HepG2 (cell line): ENCODE measurements around the gene SLC34A3. TPM values are rescaled to one million over a fixed set of nuclear protein-coding genes. Genes with fewer than 3 reads are reported as not detected.

Source experiments
- ATAC-seq: fragments of 200-7000 bp; cut with Tn5 transposase; 3 replicates; pipeline ENCODE4 v1.9.1; 2020; ENCODE audit warnings: mild to moderate bottlenecking, moderate library complexity
- BruUV-seq: library from RNA; stranded (reverse); fragments of 400-500 nt; replicated peaks from 2 replicates; lab custom pipeline; 2021; lab: Mats Ljungman, UMichigan
- CTCF ChIA-PET: fragments of 300-600 bp; formaldehyde crosslinking; extraction: SDS; loops from one replicate; lab custom pipeline; 2021; ENCODE audit warnings: low total read pairs, inconsistent platforms, low intra/inter-chr PET ratio; lab: Yijun Ruan, JAX
- POLR2A ChIA-PET: fragments of 350-600 bp; sonication (Branson Sonifier 250); formaldehyde crosslinking; loops from one replicate; lab custom pipeline; 2020; ENCODE audit warnings: antibody characterized with exemption, inconsistent platforms; lab: Yijun Ruan, JAX
- DNase-seq: peaks from one replicate; pipeline ENCODE4 v3.0.0-alpha.2; 2015; ENCODE audit warnings: low spot score
- FAIRE-seq: peaks from 3 replicates; lab custom pipeline; 2011; peaks lifted over from hg19 to GRCh38; lab: Jason Lieb, UNC
- H2AFZ ChIP-seq: one replicate; pipeline ENCODE4 v1.6.1; 2011; ENCODE audit warnings: low read length, inconsistent platforms
- H3K27ac ChIP-seq: fragments of 300-600 bp; 3 replicates; pipeline ENCODE4 v1.8.0; 2011; ENCODE audit warnings: mixed run types, mild to moderate bottlenecking, mixed read lengths, low read length, inconsistent platforms; ENCODE audit not compliant: insufficient read depth; ENCODE audit errors: extremely low read length
- H3K27me3 ChIP-seq, 2 experiments: fragments of 200-600 bp in 1 of 2; 2 replicates in 1 of 2; 3 replicates in 1 of 2; pipeline versions ENCODE4 v1.6.0 to v1.8.0; 2011; ENCODE audit warnings: low read length in 2 of 2, mild to moderate bottlenecking in 2 of 2, moderate library complexity in 2 of 2, inconsistent platforms in 1 of 2; ENCODE audit not compliant: insufficient read depth in 2 of 2, control insufficient read depth in 1 of 2
- H3K36me3 ChIP-seq, 2 experiments: fragments of 200-600 bp in 1 of 2; replicated peaks in 1 of 2; 2 replicates in 1 of 2; 3 replicates in 1 of 2; pipeline versions ENCODE4 v1.5.1 to v1.8.0; 2011; ENCODE audit warnings: low read length in 2 of 2, inconsistent platforms in 1 of 2; ENCODE audit not compliant: insufficient read depth in 2 of 2, control insufficient read depth in 1 of 2
- H3K4me1 ChIP-seq: 2 replicates; pipeline ENCODE4 v1.5.1; 2012; ENCODE audit warnings: low read length, inconsistent platforms; ENCODE audit not compliant: insufficient read depth
- H3K4me2 ChIP-seq: 2 replicates; pipeline ENCODE4 v1.6.0; 2011; ENCODE audit warnings: low read depth, low read length, inconsistent platforms
- H3K4me3 ChIP-seq, 3 experiments: fragments of 200-600 bp in 1 of 3; sonication (generic), shearing (Covaris generic) in 1 of 3; replicated peaks in 1 of 3; 2 replicates each; pipeline ENCODE4 v1.5.1; 2011 to 2016; ENCODE audit warnings: low read length in 3 of 3, inconsistent platforms in 2 of 3, low read depth in 2 of 3, mild to moderate bottlenecking in 2 of 3, control low read depth in 1 of 3, mixed read lengths in 1 of 3; ENCODE audit not compliant: insufficient read depth in 1 of 3
- H3K79me2 ChIP-seq: one replicate; pipeline ENCODE4 v1.6.1; 2011; ENCODE audit warnings: low read length, inconsistent platforms; ENCODE audit not compliant: insufficient read depth
- H3K9ac ChIP-seq: 2 replicates; pipeline ENCODE4 v1.6.0; 2011; ENCODE audit warnings: mild to moderate bottlenecking, low read depth, low read length, inconsistent platforms; ENCODE audit not compliant: insufficient read depth
- H3K9me3 ChIP-seq: 2 replicates; pipeline ENCODE4 v1.5.1; 2012; ENCODE audit warnings: mild to moderate bottlenecking, low read length
- H4K20me1 ChIP-seq: 2 replicates; pipeline ENCODE4 v1.6.0; 2011; ENCODE audit warnings: inconsistent platforms, mild to moderate bottlenecking, low read length, moderate library complexity; ENCODE audit not compliant: insufficient read depth
- FOXO1 ChIP-seq: sonication (generic); formaldehyde crosslinking; IDR thresholded peaks from 2 replicates; pipeline ENCODE4 v1.4.0; 2020; ENCODE audit warnings: missing genetic modification reagents
- KAT2B ChIP-seq: fragments of 150-350 bp; IDR thresholded peaks from 2 replicates; pipeline ENCODE4 v1.6.1; 2014; ENCODE audit warnings: low read depth, low read length, borderline replicate concordance
- ZNF24 ChIP-seq: fragments of 450-650 bp; IDR thresholded peaks from 2 replicates; pipeline ENCODE4 v1.6.1; 2017; ENCODE audit warnings: antibody characterized with exemption, mild to moderate bottlenecking
- ZNF468 ChIP-seq: sonication (generic); formaldehyde crosslinking; IDR thresholded peaks from 2 replicates; pipeline ENCODE4 v1.8.0; 2022; ENCODE audit warnings: mild to moderate bottlenecking, moderate library complexity, missing genetic modification reagents
- ZNF496 ChIP-seq: sonication (generic); formaldehyde crosslinking; IDR thresholded peaks from 2 replicates; pipeline ENCODE4 v1.8.1; 2023; ENCODE audit warnings: mild to moderate bottlenecking, moderate library complexity, missing genetic modification reagents; ENCODE audit not compliant: insufficient replicate concordance
- ZSCAN12 ChIP-seq: sonication (generic); formaldehyde crosslinking; IDR thresholded peaks from 2 replicates; pipeline ENCODE4 v1.9.0; 2021; ENCODE audit warnings: mild to moderate bottlenecking, missing genetic modification reagents
- WGBS: methylation state at CpG from one replicate; pipeline ENCODE4 v1.1.6; 2017; ENCODE audit warnings: low lambda C conversion rate; 5-methylcytosine and 5-hydroxymethylcytosine counted together
- in situ Hi-C: cut with HindIII; loops from 2 replicates; pipeline ENCODE4 v1.10.0; 2017; ENCODE audit warnings: low pct_unique_long_range_greater_than_20kb; ENCODE audit not compliant: extremely low pct_ligation_motif_present
- intact Hi-C: fragments of 100-400 bp; cut with micrococcal nuclease; formaldehyde crosslinking; loops from one replicate; pipeline ENCODE4 v1.10.0; 2022; ENCODE audit not compliant: unreplicated experiment
- polyA plus RNA-seq, 8 experiments: library from polyadenylated mRNA; depleted of rRNA in 3 of 8; stranded (reverse) in 7 of 8; unstranded in 1 of 8; fragments of >200 nt; fragmentation: Illumina TruSeq in 4 of 8; extraction: Trizol in 4 of 8; gene quantifications; 2 replicates each; pipeline versions ENCODE4 v1.2.1 to v1.2.3, GENCODE V29; 2011 to 2016; ENCODE audit warnings: low read depth in 4 of 8, missing spikeins in 1 of 8, mixed read lengths in 1 of 8; ENCODE audit not compliant: insufficient read depth in 1 of 8
- total RNA-seq, 5 experiments: library from RNA; depleted of rRNA; stranded (reverse); fragments of >200 nt; fragmentation: Illumina TruSeq; extraction: Trizol; gene quantifications; 2 replicates each; pipeline ENCODE4 v1.2.3, GENCODE V29; 2016; ENCODE audit warnings: low read depth in 1 of 5
- TF ChIP-seq, protein P1 (sequence below): sonication (generic); formaldehyde crosslinking; IDR thresholded peaks from 2 replicates; pipeline ENCODE4 v1.4.0; 2020; ENCODE audit warnings: missing genetic modification reagents

SLC34A3 gene
- total and polyA plus RNA-seq, 2 of the 13 experiments (the other 11 are each of a cell fraction or from before 2014, with no cell fraction given): 0.07 to 1.0 TPM

- no peak for ATAC-seq
- no peak for FAIRE-seq
- POLR2A ChIA-PET: interaction anchor here (0.6 to 13.4 kb wide), 8 partner anchors 13 to 134 kb away, joined by 3 to 225 read pairs (median 24); partner anchors contain the start of genes MAN1B1, NDOR1, TMEM203 and TPRN
- H3K79me2 ChIP-seq: peaks cover 3% of the 10 kb centered on the region
- no peak for DNase-seq
- no peaks in the 10 kb centered on the region for H3K9me3 ChIP-seq
- in situ Hi-C loops: no loop called here
- no peak for TF ChIP-seq ZSCAN12
- TF ChIP-seq, protein P1, sequence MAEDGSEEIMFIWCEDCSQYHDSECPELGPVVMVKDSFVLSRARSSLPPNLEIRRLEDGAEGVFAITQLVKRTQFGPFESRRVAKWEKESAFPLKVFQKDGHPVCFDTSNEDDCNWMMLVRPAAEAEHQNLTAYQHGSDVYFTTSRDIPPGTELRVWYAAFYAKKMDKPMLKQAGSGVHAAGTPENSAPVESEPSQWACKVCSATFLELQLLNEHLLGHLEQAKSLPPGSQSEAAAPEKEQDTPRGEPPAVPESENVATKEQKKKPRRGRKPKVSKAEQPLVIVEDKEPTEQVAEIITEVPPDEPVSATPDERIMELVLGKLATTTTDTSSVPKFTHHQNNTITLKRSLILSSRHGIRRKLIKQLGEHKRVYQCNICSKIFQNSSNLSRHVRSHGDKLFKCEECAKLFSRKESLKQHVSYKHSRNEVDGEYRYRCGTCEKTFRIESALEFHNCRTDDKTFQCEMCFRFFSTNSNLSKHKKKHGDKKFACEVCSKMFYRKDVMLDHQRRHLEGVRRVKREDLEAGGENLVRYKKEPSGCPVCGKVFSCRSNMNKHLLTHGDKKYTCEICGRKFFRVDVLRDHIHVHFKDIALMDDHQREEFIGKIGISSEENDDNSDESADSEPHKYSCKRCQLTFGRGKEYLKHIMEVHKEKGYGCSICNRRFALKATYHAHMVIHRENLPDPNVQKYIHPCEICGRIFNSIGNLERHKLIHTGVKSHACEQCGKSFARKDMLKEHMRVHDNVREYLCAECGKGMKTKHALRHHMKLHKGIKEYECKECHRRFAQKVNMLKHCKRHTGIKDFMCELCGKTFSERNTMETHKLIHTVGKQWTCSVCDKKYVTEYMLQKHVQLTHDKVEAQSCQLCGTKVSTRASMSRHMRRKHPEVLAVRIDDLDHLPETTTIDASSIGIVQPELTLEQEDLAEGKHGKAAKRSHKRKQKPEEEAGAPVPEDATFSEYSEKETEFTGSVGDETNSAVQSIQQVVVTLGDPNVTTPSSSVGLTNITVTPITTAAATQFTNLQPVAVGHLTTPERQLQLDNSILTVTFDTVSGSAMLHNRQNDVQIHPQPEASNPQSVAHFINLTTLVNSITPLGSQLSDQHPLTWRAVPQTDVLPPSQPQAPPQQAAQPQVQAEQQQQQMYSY (CRISPR knock-in tag): no peak
- no peak for TF ChIP-seq KAT2B
- TF ChIP-seq ZNF24: no peak
- no peak for TF ChIP-seq FOXO1
- TF ChIP-seq ZNF496 (CRISPR knock-in tag): no peak
- TF ChIP-seq ZNF468 (CRISPR knock-in tag): no peak
- TF ChIP-seq, all 625 proteins: peak for 0
- no peaks in the 10 kb centered on the region; a peak in 1 of 5 replicates for H3K27me3 ChIP-seq
- H2AFZ ChIP-seq: no peak overlapping the region
- H3K4me2 ChIP-seq: peak overlapping the region; percentile 56
- H3K4me3 ChIP-seq: peak overlapping the region in 2 of 3 experiments; percentile 55 to 64; a peak in 3 of 6 replicates
- H3K27ac ChIP-seq: peak overlapping the region; percentile 65
- H3K9ac ChIP-seq: peak overlapping the region; percentile 57; the same call in 1 of the 2 replicates
- CTCF ChIA-PET: no interaction called here
- H3K36me3 ChIP-seq: no peaks in the 10 kb centered on the region
- peaks cover 4% of the 10 kb centered on the region; the same call in 1 of the 2 replicates for H4K20me1 ChIP-seq
- BruUV-seq: no TSS peak
- H3K4me1 ChIP-seq: peaks cover 58% of the 10 kb centered on the region
- intact Hi-C loops: no loop called here
- WGBS: no CpG with 5 or more reads among the region's 14 CpGs
Observed at GRCh38 chr9:137221095-137221505, 9.6 kb upstream of the SLC34A3 start.
